Lower lobe of right lung (tissue), 2 donors: ENCODE results near the gene MGAT4B. TPM values are rescaled to one million over a fixed set of nuclear protein-coding genes. Genes with fewer than 3 reads are reported as not detected.
A peak's percentile ranks its signal among the peaks of the same experiment; 100 is the strongest.

Source experiments
- ATAC-seq, 2 donors: fragments of 200-7000 bp; cut with Tn5 transposase; one replicate each; pipeline ENCODE4 v1.9.1; 2020 to 2022; ENCODE audit warnings: mild to moderate bottlenecking in 2 of 2, moderate library complexity in 2 of 2
- DNase-seq: peaks from one replicate; pipeline ENCODE4 v3.0.0-alpha.2; 2020
- H3K27ac ChIP-seq: fragments of 200-600 bp; one replicate; pipeline ENCODE4 v1.8.0; 2022
- H3K27me3 ChIP-seq: fragments of 200-600 bp; one replicate; pipeline ENCODE4 v1.8.0; 2022; ENCODE audit warnings: low read depth
- H3K36me3 ChIP-seq: fragments of 200-600 bp; one replicate; pipeline ENCODE4 v1.8.0; 2022; ENCODE audit warnings: mild to moderate bottlenecking
- H3K4me1 ChIP-seq: fragments of 200-600 bp; one replicate; pipeline ENCODE4 v1.8.0; 2022
- H3K4me3 ChIP-seq: fragments of 200-600 bp; one replicate; pipeline ENCODE4 v1.8.0; 2022; ENCODE audit warnings: mild to moderate bottlenecking
- H3K9me3 ChIP-seq: fragments of 200-600 bp; one replicate; pipeline ENCODE4 v1.8.0; 2022
- CTCF ChIP-seq: fragments of 200-600 bp; IDR thresholded peaks from one replicate; pipeline ENCODE4 v1.8.0; 2022; ENCODE audit warnings: antibody characterized with exemption, mild to moderate bottlenecking
- intact Hi-C: fragments of 100-400 bp; cut with DNase I; formaldehyde crosslinking; loops from one replicate; pipeline ENCODE4 v1.11.0; 2022
- total RNA-seq: library from RNA; stranded (reverse); fragmentation: NEBNext Ultra II Directional; extraction: Animal tissue kit (Norgen Biotek cat#: 25700); gene quantifications from one replicate; pipeline ENCODE4 v1.2.1, GENCODE V29; 2021
- donor health status: DM: no; HTN: yes; CAD: no; lungs with severe emphysema.

The MGAT4B gene
- total RNA-seq, 1 donor from 2014 or later = 105 TPM

- no peak for TF ChIP-seq CTCF
- intact Hi-C loops = no loop called here
- Histone ChIP-seq H3K27me3 (no peaks in the 10 kb centered on the region), H3K27ac (peak overlapping the region; percentile 3), H3K4me1 (peaks cover 41% of the 10 kb centered on the region), H3K36me3 (peaks cover 13% of the 10 kb centered on the region), H3K9me3 (no peaks in the 10 kb centered on the region), H3K4me3 (peak overlapping the region; percentile 60)
- DNase-seq = peak; percentile 60
- ATAC-seq = no peak
Observed at GRCh38 chr5:179816796-179817469, 10.3 kb upstream of the MGAT4B start.

GRCh38 chr5:179816401-179816795 lies 9.7 kb upstream of the MGAT4B start:
- Histone ChIP-seq H3K27ac (no peak overlapping the region), H3K36me3 (peaks cover 13% of the 10 kb centered on the region), H3K4me1 (peaks cover 40% of the 10 kb centered on the region), H3K9me3 (no peaks in the 10 kb centered on the region), H3K27me3 (no peaks in the 10 kb centered on the region), H3K4me3 (peak overlapping the region; percentile 60)
- ATAC-seq = no peak
- no peak for TF ChIP-seq CTCF
- DNase-seq = peak; percentile 46
- intact Hi-C loops = no loop called here

- Histone ChIP-seq H3K4me1 (peaks cover 40% of the 10 kb centered on the region), H3K4me3 (no peak overlapping the region), H3K27ac (no peak overlapping the region), H3K9me3 (no peaks in the 10 kb centered on the region), H3K27me3 (no peaks in the 10 kb centered on the region), H3K36me3 (peaks cover 13% of the 10 kb centered on the region)
- ATAC-seq = no peak
- TF ChIP-seq CTCF = no peak
- intact Hi-C loops = no loop called here
- no peak for DNase-seq
Observed at GRCh38 chr5:179815491-179816249, 9.0 kb upstream of the MGAT4B start.

GRCh38 chr5:179814090-179814489 lies 7.4 kb upstream of the MGAT4B start:
- DNase-seq (no peak), ATAC-seq (no peak)
- Histone ChIP-seq H3K9me3 (no peaks in the 10 kb centered on the region), H3K4me1 (peaks cover 27% of the 10 kb centered on the region), H3K36me3 (peaks cover 13% of the 10 kb centered on the region), H3K27me3 (no peaks in the 10 kb centered on the region), H3K4me3 (no peak overlapping the region), H3K27ac (no peak overlapping the region)
- no peak for TF ChIP-seq CTCF
- intact Hi-C loops = no loop called here

GRCh38 chr5:179812997-179813607 lies 6.4 kb upstream of the MGAT4B start:
- intact Hi-C loops = no loop called here
- ATAC-seq = no peak
- Histone ChIP-seq H3K36me3 (peaks cover 13% of the 10 kb centered on the region), H3K4me3 (no peak overlapping the region), H3K27ac (no peak overlapping the region), H3K27me3 (no peaks in the 10 kb centered on the region), H3K4me1 (peaks cover 21% of the 10 kb centered on the region), H3K9me3 (no peaks in the 10 kb centered on the region)
- no peak for TF ChIP-seq CTCF
- no peak for DNase-seq
